HG03432 (cell line): ENCODE data around the gene ELMO1.
A peak's percentile ranks its signal among the peaks of the same experiment; 100 is the strongest.
"Not testable (repeated sequence)": the region's sequence is repeated elsewhere in the genome, so short reads cannot be mapped to it uniquely, and the experiment has no call there.

ENCODE experiments used
- ATAC-seq: cut with Tn5 transposase; IDR thresholded peaks from one replicate; pipeline ENCODE4 v1.9.1; 2021; ENCODE audit warnings: mild to moderate bottlenecking, moderate library complexity; ENCODE audit not compliant: unreplicated experiment

Gene ELMO1

GRCh38 chr7:37150180-37150579 lies 298.5 kb downstream of the ELMO1 start:
- ATAC-seq = no peak

GRCh38 chr7:37149773-37150124 lies 298.9 kb downstream of the ELMO1 start:
- no peak for ATAC-seq

DNA sequence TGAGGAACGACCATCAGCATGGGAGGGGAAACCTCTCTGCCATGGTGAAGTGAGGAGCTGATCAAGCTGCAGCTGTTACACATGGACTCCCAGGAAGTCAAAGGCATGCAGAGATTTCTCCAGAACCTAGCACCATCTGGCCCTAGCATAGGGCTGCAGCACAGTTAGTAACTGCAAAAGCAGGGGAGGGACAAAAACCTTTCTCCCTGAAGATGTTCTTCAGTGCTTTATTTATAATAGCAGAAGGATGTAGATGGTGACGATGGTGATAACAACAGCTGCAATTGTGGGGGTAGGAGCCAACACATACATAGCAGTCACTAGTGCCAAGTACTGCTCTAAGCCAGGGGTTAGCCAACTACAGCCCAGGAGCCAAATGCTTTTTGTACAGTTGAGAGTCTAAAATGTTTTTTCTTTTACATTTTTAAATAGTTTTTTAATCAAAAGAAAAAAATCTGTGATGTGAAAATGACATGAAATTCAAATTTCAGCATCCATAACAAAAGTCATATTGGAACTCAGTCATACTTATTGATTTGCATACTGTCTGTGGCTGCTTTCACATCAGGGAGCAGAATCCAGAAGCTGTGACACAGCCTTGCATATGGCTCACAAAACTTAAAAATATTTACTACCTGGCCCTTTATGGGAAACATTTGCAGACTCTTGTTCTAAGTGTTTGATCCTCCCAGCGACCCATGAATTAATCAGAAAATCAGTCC lies 299.5 kb downstream of the ELMO1 start:
- ATAC-seq = peak; percentile 70

- ATAC-seq = no peak
Observed at GRCh38 chr7:37145682-37146081, 303.0 kb downstream of the ELMO1 start.

GRCh38 chr7:37144423-37144822 lies 304.2 kb downstream of the ELMO1 start:
- ATAC-seq = no peak

DNA sequence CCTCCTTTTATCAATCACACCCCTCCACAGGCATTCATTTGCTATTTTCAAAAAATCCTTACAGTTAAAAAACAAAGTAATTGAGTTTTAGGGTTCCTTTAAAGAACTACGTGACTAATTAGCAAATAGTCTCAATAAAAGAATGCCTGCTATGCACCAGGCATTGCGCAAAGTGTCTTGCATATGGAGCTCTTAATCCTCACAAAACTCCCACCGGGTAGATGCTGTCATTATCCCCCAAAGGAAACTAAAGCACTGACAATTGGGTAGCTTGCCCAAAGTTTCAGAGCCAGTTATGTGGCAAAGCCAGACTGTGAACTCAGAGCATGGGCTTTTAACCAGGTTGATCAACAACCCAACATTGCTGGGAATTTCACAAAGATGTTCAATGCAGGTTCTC lies 305.7 kb downstream of the ELMO1 start:
- ATAC-seq = no peak

DNA sequence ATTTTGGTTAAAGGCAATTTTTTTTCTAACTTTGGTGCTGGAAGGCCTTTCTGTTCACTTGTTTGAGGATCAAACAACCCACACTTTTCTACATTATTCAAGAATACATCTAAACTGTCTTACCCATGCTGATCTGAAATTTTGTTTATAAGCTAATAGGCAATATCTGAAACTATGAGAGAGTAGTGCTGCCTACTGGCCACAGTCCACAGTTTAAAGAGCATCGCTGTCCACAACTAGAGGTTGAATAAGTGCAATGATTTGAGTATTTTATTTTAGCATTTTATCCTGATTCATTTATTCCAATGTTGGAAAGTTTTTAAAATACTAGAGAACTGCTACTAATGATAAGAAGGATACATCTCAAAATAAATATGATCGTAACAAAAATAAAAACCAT lies 306.9 kb downstream of the ELMO1 start:
- ATAC-seq = no peak

DNA sequence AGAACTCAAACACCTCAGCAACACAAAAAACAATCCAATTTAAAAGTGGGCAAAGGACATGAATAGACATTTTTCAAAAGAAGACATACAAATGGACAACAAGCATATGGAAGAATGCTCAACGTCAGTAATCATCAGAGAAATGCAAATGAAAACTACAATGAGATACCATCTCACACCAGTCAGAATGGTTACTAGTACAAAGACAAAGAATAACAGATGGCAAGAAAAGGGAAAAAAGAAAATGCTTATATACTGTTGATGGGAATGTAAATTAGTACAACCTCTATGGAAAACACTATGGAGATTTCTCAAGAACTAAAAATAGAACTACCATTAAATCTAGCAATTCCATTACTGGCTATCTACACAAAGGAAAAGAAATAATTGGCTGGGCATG lies 314.8 kb downstream of the ELMO1 start:
- ATAC-seq = not testable (repeated sequence)

DNA sequence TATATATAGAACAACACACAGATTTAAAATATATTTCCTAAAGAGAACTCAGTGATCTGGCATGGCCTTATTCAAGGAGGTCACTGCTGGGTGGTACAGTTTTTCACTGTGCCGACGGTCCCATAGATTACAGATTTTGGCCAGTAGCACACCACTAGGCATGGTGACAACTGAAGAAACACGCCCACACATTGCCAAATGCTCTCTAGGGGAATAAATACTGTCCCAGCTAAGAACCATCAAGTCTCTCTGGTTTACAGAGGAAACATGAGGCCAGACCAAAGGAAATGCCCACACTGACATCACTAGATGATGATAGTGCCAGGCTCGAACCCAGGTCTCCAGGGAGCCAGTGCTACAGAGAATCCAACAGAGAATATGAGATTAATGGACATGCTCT lies 316.8 kb downstream of the ELMO1 start:
- ATAC-seq = no peak

DNA sequence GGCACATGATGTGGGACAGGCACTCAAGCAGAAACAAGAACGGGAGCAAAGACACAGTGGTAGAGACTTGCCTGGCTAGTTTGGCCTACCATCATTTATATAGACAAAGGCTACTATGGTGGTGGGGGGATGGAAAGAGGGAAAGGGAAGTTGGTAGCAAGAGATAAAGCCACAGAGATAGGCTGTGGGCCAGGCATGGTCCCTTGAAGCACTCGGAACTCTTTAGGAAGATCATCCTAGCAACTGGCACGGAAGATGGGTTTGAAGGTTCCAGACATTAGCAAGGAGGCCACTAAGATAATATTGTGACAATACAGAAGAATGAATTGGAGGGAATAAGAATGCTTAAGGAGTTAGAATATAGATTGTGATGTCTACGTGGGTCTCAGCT lies 319.6 kb downstream of the ELMO1 start:
- no peak for ATAC-seq

DNA sequence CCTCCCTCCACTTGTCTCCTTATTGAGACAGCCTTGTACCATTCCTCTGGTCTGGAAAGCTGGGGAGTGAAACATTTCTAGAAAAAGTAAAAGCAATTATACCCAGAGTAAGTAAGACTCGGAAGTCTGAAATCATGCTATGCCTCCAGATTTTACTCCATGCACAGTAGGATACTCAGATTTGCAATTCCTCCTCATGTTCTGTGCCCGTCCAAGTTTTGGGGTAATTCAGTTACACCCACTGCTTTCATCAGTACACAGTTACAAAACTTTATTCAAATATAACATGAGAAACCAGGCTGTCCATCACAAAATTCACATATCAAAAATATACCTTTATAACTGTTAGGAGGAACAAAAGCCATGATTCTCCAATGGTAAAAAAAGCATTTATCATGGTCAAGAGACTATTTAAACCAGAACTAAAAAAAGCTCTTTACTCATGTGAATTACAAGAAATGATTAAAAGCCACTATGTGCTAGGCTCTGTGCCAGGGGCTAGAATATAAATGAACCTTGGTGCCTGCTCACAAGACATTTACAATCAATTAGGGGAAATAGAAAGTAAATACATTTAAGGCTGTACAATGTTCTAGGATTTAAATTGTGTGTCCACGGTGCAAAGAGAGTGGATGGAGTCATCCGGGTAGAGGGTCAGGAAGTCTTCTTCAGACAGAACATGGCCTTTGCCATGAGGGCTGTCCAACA lies 320.2 kb downstream of the ELMO1 start:
- no peak for ATAC-seq

GRCh38 chr7:37119296-37119860 lies 329.3 kb downstream of the ELMO1 start:
- no peak for ATAC-seq

GRCh38 chr7:37118004-37118403 lies 330.7 kb downstream of the ELMO1 start:
- ATAC-seq = no peak

DNA sequence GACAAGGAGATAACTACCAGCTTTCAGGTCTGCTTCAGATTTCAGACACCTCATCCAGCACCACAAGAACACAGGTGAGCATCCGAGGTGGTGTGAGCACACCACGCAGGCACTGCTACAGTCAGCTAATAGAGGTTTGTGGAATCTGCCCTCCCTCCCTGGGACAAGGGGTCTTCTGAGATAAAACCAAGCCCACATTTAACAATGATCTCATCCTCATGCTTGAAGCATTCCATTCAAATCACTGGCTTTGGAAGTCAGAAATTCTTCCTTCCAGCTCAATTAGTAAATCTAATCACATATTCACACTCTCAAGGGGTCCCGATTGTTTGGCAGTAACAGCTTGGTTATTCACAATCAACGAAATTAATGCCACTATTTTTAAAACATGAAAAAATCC lies 331.4 kb downstream of the ELMO1 start:
- ATAC-seq = no peak

DNA sequence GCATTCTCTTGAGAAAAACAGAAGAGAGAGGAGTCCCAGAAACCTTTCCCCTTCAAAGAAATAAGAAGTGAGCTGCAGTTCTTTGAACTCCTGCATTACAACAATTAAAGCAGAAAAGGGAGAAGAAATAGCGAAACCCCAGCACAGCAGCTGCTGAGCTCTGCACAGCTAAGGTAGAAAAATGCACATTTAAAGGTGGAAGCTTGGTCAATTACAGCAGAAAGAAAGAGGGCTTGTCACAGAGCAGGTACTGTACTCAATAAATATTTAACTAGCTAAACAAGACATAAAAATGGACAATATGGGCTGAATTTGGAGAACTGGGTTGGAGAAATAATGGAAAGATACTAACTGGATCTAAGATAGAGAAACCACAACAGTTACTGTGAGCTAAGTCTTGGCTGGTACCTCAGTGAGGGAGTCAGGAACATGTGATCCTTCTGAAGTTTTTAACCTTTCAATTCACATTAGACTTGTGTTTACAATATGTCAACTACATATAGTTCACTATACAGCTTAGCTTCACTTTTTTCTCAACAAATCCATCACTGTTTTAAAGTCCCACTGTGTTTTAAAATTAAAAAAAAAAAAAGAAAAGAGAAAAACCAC lies 332.5 kb downstream of the ELMO1 start:
- no peak for ATAC-seq

GRCh38 chr7:37113661-37114355 lies 334.9 kb downstream of the ELMO1 start:
- no peak for ATAC-seq

DNA sequence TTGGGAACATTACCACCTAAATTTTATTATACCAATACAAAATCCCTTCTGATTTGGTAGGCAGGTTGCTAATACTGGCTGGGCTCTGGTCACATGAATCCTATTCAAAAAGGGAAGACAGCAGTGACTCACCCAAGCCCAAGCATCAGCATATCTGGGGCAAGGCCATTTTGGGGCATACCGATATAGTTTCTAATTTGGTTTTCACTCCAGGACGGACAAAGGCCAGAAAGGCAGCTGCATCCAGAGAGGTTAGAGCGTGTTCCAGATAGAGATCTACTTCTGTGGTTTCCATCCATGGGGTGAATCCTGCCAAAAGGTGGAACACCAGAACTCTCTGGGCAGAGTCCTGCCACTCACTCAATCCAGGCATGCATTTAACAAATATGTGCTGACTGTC lies 335.8 kb downstream of the ELMO1 start:
- no peak for ATAC-seq

DNA sequence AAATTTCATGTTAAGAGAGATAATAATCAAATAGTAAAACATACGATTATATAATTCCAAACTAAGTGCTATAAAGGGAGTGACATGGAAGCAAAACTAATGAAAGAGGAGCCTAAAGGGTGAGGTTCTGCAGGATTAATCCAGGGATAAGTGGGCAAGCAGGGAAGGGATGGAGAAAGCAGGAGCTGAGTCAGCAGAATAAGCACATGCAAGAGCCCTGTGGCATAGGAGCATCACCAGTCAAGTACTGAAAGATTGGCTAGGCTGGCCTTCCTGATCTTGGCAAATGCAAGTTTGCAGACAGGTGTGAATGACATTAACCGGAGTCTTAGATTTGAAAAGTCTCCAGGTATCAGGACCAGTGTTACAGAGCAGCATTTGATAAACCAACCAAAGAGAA lies 336.4 kb downstream of the ELMO1 start:
- ATAC-seq = no peak

DNA sequence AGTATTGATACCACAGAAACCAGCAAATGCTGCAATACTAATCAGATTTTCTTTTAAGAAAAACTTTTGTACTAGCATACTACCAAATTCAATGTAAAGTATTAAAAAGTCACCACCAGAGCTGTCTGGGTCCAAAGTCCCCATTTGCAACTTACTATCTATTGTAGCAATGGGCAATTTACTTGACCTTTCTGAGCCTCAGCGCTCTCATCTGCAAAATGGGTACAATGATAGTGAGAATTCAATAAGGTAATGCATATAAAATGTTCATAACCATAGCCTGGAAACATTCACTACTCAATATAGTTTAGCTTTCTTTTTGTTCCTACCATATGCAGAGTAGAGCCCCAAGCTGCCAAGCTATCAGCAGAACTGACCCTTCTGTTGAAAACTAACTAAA lies 337.2 kb downstream of the ELMO1 start:
- no peak for ATAC-seq

GRCh38 chr7:37110660-37111424 lies 337.8 kb downstream of the ELMO1 start:
- ATAC-seq = no peak

DNA sequence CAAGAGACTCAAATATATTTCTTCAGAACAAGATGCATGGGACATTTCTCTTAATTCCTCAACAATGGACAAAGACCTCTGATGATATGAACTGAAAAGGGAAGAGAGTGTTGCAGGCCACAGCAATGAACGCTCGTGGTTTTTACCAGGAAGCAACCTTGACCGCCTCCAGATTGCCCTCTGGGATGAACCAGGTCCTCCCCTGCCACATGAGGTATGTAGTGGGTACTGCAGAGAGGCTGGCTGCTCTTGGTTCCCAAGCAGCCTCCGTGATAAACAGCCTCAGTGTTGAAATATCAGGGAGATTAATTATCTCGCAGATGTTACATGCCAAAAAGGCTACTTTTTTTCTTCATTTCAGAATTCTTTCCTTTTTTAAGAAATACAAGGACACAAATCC lies 338.8 kb downstream of the ELMO1 start:
- no peak for ATAC-seq
